ENCODE data around the gene SORCS2. TPM values are rescaled to one million over a fixed set of nuclear protein-coding genes. Genes with fewer than 3 reads are reported as not detected.

SORCS2 gene
- polyA plus RNA-seq, 1 of the 3 experiments (the other 2 are of a cell fraction), result 1.6 TPM

DNA sequence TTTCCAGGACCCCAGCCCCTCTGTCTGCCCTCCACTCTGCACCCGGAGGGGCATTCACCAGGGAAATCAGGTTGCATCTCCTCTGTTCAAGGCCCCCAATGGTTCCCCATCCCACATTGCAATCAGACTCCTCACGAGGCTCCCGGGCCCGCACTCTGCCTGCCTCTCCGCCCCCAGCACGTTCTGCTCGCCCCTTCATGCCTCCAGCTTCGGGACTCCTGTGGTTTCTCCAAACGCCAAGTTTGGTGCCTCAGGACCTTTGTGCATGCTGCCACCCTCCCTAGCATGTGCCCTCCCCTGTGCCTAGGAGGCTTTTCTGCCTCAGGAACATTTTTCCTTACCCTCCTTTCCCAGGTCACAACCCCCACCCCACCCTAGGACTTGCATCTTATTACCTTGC is 426.0 kb downstream of the SORCS2 start:
- POLR2A ChIA-PET, result no interaction called here
- Histone ChIP-seq H3K4me1 (ENCODE audit: control insufficient read depth in 1 of 2, insufficient read depth in 2 of 2, low read depth in 1 of 2, low read length in 1 of 2) (peaks cover 0 to 15% of the 10 kb centered on the region in 2 experiments; a peak in 1 of 4 replicates), H3K4me3 (ENCODE audit: low read depth in 2 of 2, low read length in 1 of 2) (no peak overlapping the region), H3K9me3 (no peaks in the 10 kb centered on the region), H3F3A (replicated peaks; ENCODE audit: insufficient read depth) (no peaks in the 10 kb centered on the region), H3K4me2 (no peak overlapping the region), H3K79me2 (ENCODE audit: insufficient read depth) (no peaks in the 10 kb centered on the region), H3K36me3 (replicated peaks in 1 of 2; ENCODE audit: control insufficient read depth in 1 of 2, insufficient read depth in 2 of 2, low read length in 1 of 2) (no peaks in the 10 kb centered on the region), H3K27ac (ENCODE audit: low read depth in 2 of 2, low read length in 1 of 2) (no peak overlapping the region), H4K20me1 (ENCODE audit: insufficient read depth) (no peaks in the 10 kb centered on the region), H3K27me3 (ENCODE audit: insufficient read depth) (no peaks in the 10 kb centered on the region), H2AFZ (ENCODE audit: low read depth) (no peak overlapping the region), H3K9ac (no peak overlapping the region), H3K9me2 (no peaks in the 10 kb centered on the region)
- TF ChIP-seq USF2 (IDR thresholded peaks at IDR 0.05; ENCODE audit: borderline replicate concordance, low read depth, low read length) (no peak), EP300 (IDR thresholded peaks at IDR 0.05; ENCODE audit: borderline replicate concordance in 1 of 2, low read depth in 1 of 2, low read length in 1 of 2) (no peak), POLR2AphosphoS5 (IDR thresholded peaks at IDR 0.05; ENCODE audit: low read depth, low read length) (no peak), YY1 (IDR thresholded peaks at IDR 0.05; ENCODE audit: low read depth) (no peak), PBX3 (IDR thresholded peaks at IDR 0.05) (no peak), TEAD4 (IDR thresholded peaks at IDR 0.05; ENCODE audit: borderline replicate concordance, insufficient read depth) (no peak), GABPA (IDR thresholded peaks at IDR 0.05; ENCODE audit: low read depth) (no peak), EZH2phosphoT487 (IDR thresholded peaks at IDR 0.05; ENCODE audit: borderline replicate concordance, low read depth) (no peak), SIN3A (IDR thresholded peaks at IDR 0.05; ENCODE audit: borderline replicate concordance, low read depth, low read length) (no peak), CTCF (IDR thresholded peaks at IDR 0.05) (no peak), GATA2 (CRISPR knock-in tag; IDR thresholded peaks at IDR 0.05) (no peak), MAX (IDR thresholded peaks at IDR 0.05; ENCODE audit: low read depth) (no peak), FOXM1 (IDR thresholded peaks at IDR 0.05; ENCODE audit: low read depth) (no peak), FOSL2 (IDR thresholded peaks at IDR 0.05; ENCODE audit: borderline replicate concordance, low read depth) (no peak), TCF12 (IDR thresholded peaks at IDR 0.05) (no peak), RXRA (IDR thresholded peaks at IDR 0.05; ENCODE audit: borderline replicate concordance, low read depth) (no peak), RCOR1 (IDR thresholded peaks at IDR 0.05; ENCODE audit: low read length) (no peak), ELF1 (IDR thresholded peaks at IDR 0.05) (no peak), CHD2 (IDR thresholded peaks at IDR 0.05; ENCODE audit: low read length, partially characterized antibody) (no peak), NRF1 (IDR thresholded peaks at IDR 0.05; ENCODE audit: low read depth, low read length) (no peak)
- DNase-seq, result no peak
- CTCF ChIA-PET, result interaction anchor here (1.2 kb wide), 1 partner anchor 10 kb away, joined by 3 read pairs; no protein-coding TSS in a partner anchor
- WGBS (ENCODE audit: low lambda C conversion rate), result 78% methylated on average over 7 of the region's 9 CpGs

Data from SK-N-SH (cell line).